Measurements from ENCODE around the gene NPM1.

The NPM1 gene, protein sequence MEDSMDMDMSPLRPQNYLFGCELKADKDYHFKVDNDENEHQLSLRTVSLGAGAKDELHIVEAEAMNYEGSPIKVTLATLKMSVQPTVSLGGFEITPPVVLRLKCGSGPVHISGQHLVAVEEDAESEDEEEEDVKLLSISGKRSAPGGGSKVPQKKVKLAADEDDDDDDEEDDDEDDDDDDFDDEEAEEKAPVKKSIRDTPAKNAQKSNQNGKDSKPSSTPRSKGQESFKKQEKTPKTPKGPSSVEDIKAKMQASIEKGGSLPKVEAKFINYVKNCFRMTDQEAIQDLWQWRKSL

DNA sequence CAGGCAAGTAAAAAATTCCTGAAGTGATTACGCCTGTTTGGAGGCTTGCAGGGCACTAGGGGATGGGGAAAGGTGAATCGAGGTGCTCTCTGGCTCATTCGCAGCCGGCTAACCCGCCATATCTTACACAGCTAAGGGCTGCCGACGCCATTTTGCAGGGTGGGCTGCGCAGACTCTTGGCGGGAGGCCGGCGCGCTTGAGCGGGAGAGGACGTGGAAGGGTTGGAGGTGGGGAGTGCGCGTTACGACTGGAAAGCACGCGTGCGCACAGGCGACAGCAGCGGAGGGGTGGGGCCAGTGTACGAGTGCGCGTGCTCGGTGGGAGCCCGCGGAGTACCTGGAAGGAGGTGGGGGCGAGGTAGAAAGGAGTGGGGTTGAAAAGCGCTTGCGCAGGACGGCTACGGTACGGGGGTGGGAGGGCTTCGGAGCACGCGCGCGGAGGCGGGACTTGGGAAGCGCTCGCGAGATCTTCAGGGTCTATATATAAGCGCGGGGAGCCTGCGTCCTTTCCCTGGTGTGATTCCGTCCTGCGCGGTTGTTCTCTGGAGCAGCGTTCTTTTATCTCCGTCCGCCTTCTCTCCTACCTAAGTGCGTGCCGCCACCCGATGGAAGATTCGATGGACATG lies at the start of gene NPM1:
Gene NPM1 (plus strand): TSS at position 505 of the 625 bp plus-strand sequence. CDS start 100 bp downstream, at position 605.
- no peaks in the 10 kb centered on the region for H3K9me3 Mint-ChIP-seq
- H3K4me3 Mint-ChIP-seq, result peak within 1 kb of the TSS; percentile 97 to 99 (median 99)
- no peaks in the 10 kb centered on the region for H3K27me3 Mint-ChIP-seq (ENCODE audit: low read depth)
- H3K4me1 Mint-ChIP-seq, result peaks cover 24% of the 10 kb centered on the region
- H3K27ac Mint-ChIP-seq, result peak within 1 kb of the TSS; percentile 98 to 100 (median 99)
- H3K36me3 Mint-ChIP-seq (ENCODE audit: low read depth), result peaks cover 34% of the 10 kb centered on the region
- no peak for TF ChIP-seq CTCF (IDR thresholded peaks at IDR 0.05; ENCODE audit: unreplicated experiment in 3 of 3)

DNA sequence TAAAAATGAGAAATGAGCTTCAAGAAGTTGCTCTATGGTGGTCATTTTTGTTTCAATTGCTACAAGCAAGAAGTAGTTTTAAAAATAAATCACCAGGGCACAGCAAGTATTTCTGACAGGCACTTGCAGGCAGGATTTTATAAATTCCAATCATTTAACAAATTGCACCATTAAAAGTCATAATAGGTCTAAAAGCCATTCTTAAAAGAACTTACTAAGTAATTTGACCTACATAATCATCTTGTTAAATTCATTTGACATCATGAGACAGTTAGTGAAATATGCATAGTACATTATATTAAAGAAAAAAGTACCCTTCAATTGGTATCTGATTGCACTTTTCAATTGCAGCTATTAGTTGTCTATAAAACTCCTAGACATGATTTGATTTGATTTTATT lies 47.6 kb upstream of the NPM1 start:
- peaks cover 55% of the 10 kb centered on the region for H3K27me3 Mint-ChIP-seq (ENCODE audit: low read depth)
- H3K9me3 Mint-ChIP-seq, result no peaks in the 10 kb centered on the region
- no peaks in the 10 kb centered on the region for H3K36me3 Mint-ChIP-seq (ENCODE audit: low read depth)
- H3K4me3 Mint-ChIP-seq, result no peak overlapping the region
- no peak for TF ChIP-seq CTCF (IDR thresholded peaks at IDR 0.05; ENCODE audit: unreplicated experiment in 3 of 3)
- no peaks in the 10 kb centered on the region for H3K4me1 Mint-ChIP-seq
- no peak overlapping the region for H3K27ac Mint-ChIP-seq

- no peaks in the 10 kb centered on the region for H3K4me1 Mint-ChIP-seq
- no peaks in the 10 kb centered on the region for H3K9me3 Mint-ChIP-seq
- no peak for TF ChIP-seq CTCF (IDR thresholded peaks at IDR 0.05; ENCODE audit: unreplicated experiment in 3 of 3)
- no peak overlapping the region for H3K27ac Mint-ChIP-seq
- H3K4me3 Mint-ChIP-seq, result no peak overlapping the region
- peaks cover 50% of the 10 kb centered on the region for H3K27me3 Mint-ChIP-seq (ENCODE audit: low read depth)
- H3K36me3 Mint-ChIP-seq (ENCODE audit: low read depth), result no peaks in the 10 kb centered on the region
These were observed 47.2 kb upstream of the NPM1 start for GRCh38 chr5:171340491-171340890.

DNA sequence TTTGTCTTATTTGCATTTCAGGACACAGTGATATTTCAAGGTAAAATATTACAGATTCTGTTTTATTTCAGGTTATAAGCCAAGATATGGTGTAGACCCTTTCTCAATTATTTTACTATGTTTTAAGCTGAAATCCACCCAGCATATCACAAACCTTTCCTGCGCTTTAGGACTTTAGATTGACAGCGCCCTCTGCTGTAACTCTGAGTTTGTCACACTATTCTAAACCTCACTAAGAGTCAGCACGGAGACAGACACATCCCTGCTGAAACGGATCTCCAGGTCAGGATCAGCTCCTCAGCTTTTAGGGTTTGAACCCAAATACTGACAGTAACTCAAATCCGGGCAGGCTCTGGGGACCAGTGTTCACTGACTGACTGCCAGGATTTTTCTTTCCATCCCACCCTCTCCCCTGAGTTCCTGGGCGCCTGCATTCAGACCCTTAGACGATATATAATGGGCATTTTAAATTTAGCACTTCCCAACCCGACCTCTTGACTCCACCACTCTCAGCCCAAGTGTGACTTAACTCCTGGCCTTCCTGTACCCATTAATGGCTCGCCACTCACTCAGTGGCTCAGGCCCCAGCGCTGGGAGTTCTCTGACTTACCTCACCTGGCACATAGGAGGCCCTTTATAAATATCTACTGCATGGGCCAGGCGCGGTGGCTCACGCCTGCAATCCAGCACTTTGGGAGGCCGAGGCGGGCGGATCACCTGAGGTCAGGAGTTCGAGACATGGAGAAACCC lies 45.1 kb upstream of the NPM1 start:
- Mint-ChIP-seq H3K27me3 (ENCODE audit: low read depth) (peaks cover 30% of the 10 kb centered on the region), H3K4me3 (no peak overlapping the region), H3K36me3 (ENCODE audit: low read depth) (no peaks in the 10 kb centered on the region), H3K4me1 (no peaks in the 10 kb centered on the region), H3K9me3 (peaks cover 4% of the 10 kb centered on the region), H3K27ac (no peak overlapping the region)
- peak; percentile 63 to 77 (median 73) for TF ChIP-seq CTCF (IDR thresholded peaks at IDR 0.05; ENCODE audit: unreplicated experiment in 3 of 3)

GRCh38 chr5:171344936-171345608 lies 42.6 kb upstream of the NPM1 start:
- H3K27ac Mint-ChIP-seq, result no peak overlapping the region
- H3K4me1 Mint-ChIP-seq, result no peaks in the 10 kb centered on the region
- H3K9me3 Mint-ChIP-seq, result peaks cover 5% of the 10 kb centered on the region
- no peak overlapping the region for H3K4me3 Mint-ChIP-seq
- TF ChIP-seq CTCF (IDR thresholded peaks at IDR 0.05; ENCODE audit: unreplicated experiment in 3 of 3), result no peak
- H3K27me3 Mint-ChIP-seq (ENCODE audit: low read depth), result peaks cover 13% of the 10 kb centered on the region
- no peaks in the 10 kb centered on the region for H3K36me3 Mint-ChIP-seq (ENCODE audit: low read depth)
